Effector memory CD4-positive, alpha-beta T cell (primary cell): Measurements from ENCODE around the gene LCE7A.

Source experiments
- DNase-seq, 3 donors: peaks; one replicate each; pipeline ENCODE4 v3.0.0-alpha.2; 2020
- H3K27ac ChIP-seq: 2 replicates; pipeline ENCODE4 v1.7.0; 2013; ENCODE audit warnings: mild to moderate bottlenecking, low read length, moderate library complexity; ENCODE audit not compliant: insufficient read depth, poor library complexity, severe bottlenecking
- H3K27me3 ChIP-seq: replicated peaks from 2 replicates; pipeline ENCODE4 v1.7.0; 2013; ENCODE audit warnings: mild to moderate bottlenecking, low read length; ENCODE audit not compliant: insufficient read depth, control insufficient read depth, poor library complexity, severe bottlenecking
- H3K36me3 ChIP-seq: 2 replicates; pipeline ENCODE4 v1.7.0; 2013; ENCODE audit warnings: mild to moderate bottlenecking, low read length, moderate library complexity; ENCODE audit not compliant: control insufficient read depth, insufficient read depth
- H3K4me1 ChIP-seq: 2 replicates; pipeline ENCODE4 v1.7.0; 2013; ENCODE audit warnings: low read length, mild to moderate bottlenecking; ENCODE audit not compliant: control insufficient read depth, insufficient read depth, poor library complexity, severe bottlenecking
- H3K4me3 ChIP-seq: 2 replicates; pipeline ENCODE4 v1.7.0; 2013; ENCODE audit warnings: low read length, low read depth, mild to moderate bottlenecking; ENCODE audit not compliant: insufficient read depth, poor library complexity, severe bottlenecking
- H3K9me3 ChIP-seq: 2 replicates; pipeline ENCODE4 v1.7.0; 2013; ENCODE audit warnings: mild to moderate bottlenecking, low read length, moderate library complexity; ENCODE audit not compliant: control insufficient read depth
- total RNA-seq, 3 donors: gene quantifications; one replicate each; lab custom pipeline; 2026; lab: John Stamatoyannopoulos, UW

Gene LCE7A
- 0 reads per million in 3 donors for total RNA-seq

DNA sequence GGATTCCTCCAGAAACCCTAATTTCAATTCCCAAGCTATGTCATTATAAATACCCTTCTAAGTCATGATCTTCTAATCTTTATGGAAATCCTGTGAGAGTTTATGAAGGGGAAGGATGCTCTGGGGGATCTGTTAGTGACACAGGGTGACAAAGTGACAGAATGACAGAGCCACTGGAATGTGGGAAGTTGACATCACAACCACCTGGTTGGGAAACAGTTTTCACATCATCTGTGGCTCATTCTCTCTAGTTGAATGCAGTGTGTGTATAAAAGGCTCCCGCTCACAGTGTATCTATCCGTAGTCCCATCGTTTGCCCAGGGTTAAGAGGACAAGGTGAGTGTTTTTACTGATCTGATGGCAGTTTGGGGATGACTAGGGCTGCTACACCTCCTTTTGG lies at the start of gene LCE7A:
TSS of gene LCE7A (plus strand) at position 301 of the 400 bp plus-strand sequence. CDS start 702 bp downstream, outside the sequence.
- Histone ChIP-seq H3K36me3 (no peaks in the 10 kb centered on the region), H3K27me3 (peaks cover 4% of the 10 kb centered on the region), H3K9me3 (no peaks in the 10 kb centered on the region), H3K27ac (no peak within 1 kb of the TSS), H3K4me1 (no peaks in the 10 kb centered on the region), H3K4me3 (no peak within 1 kb of the TSS)
- DNase-seq, result no peak

- Histone ChIP-seq H3K27ac (no peak overlapping the region), H3K4me3 (no peak overlapping the region), H3K9me3 (no peaks in the 10 kb centered on the region), H3K27me3 (no peaks in the 10 kb centered on the region), H3K36me3 (no peaks in the 10 kb centered on the region), H3K4me1 (no peaks in the 10 kb centered on the region)
- no peak for DNase-seq
These were observed 48.7 kb upstream of the LCE7A start for GRCh38 chr1:152811050-152811449.

- DNase-seq, result no peak
- no peak within 1 kb of the TSS for H3K27ac ChIP-seq
- H3K36me3 ChIP-seq, result no peaks in the 10 kb centered on the region
- H3K4me3 ChIP-seq, result no peak within 1 kb of the TSS
- H3K9me3 ChIP-seq, result no peaks in the 10 kb centered on the region
- H3K4me1 ChIP-seq, result no peaks in the 10 kb centered on the region
- no peaks in the 10 kb centered on the region for H3K27me3 ChIP-seq
These were observed 48.1 kb upstream of the LCE7A start, which contains the start of gene LCE1B for GRCh38 chr1:152811671-152812070. TSS of gene LCE1B (plus strand) at chr1:152811971. CDS start at chr1:152812447, 476 bp downstream.

GRCh38 chr1:152817309-152817708 lies 42.5 kb upstream of the LCE7A start:
- H3K4me3 ChIP-seq, result no peak overlapping the region
- no peak for DNase-seq
- no peaks in the 10 kb centered on the region for H3K27me3 ChIP-seq

GRCh38 chr1:152823294-152823693 lies 36.5 kb upstream of the LCE7A start:
- H3K4me1 ChIP-seq, result no peaks in the 10 kb centered on the region
- H3K9me3 ChIP-seq, result no peaks in the 10 kb centered on the region

More at GRCh38 chr1:152817309-152817708, 42.5 kb upstream of the LCE7A start:
- Histone ChIP-seq H3K4me1 (no peaks in the 10 kb centered on the region), H3K36me3 (no peaks in the 10 kb centered on the region), H3K9me3 (no peaks in the 10 kb centered on the region), H3K27ac (no peak overlapping the region)

GRCh38 chr1:152824964-152825363 lies 34.8 kb upstream of the LCE7A start:
- Histone ChIP-seq H3K4me3 (no peak overlapping the region), H3K27me3 (no peaks in the 10 kb centered on the region), H3K9me3 (no peaks in the 10 kb centered on the region), H3K27ac (no peak overlapping the region), H3K36me3 (no peaks in the 10 kb centered on the region), H3K4me1 (no peaks in the 10 kb centered on the region)
- DNase-seq, result no peak

More at GRCh38 chr1:152823294-152823693, 36.5 kb upstream of the LCE7A start:
- Histone ChIP-seq H3K4me3 (no peak overlapping the region), H3K27me3 (no peaks in the 10 kb centered on the region), H3K36me3 (no peaks in the 10 kb centered on the region), H3K27ac (no peak overlapping the region)
- DNase-seq, result no peak

DNA sequence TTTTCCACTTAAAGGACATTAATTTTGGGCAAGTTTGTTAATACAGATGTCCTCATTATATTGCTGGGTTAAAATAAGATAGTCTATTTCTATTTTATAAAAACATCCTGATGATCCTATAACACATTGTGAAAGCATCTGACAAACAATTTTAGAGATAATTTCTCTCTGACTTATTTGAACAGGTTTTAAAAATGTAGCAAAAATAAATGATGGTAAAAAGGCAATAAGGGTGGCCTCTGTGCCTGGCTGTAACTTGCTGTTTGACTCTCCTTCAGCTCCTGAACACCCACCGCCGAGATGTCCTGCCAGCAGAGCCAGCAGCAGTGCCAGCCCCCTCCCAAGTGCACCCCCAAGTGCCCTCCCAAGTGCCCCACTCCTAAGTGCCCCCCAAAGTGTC lies 32.6 kb upstream of the LCE7A start, which contains the start of gene LCE1A:
TSS of gene LCE1A (plus strand) at position 301 of the 400 bp plus-strand sequence. CDS start at position 301, 0 bp downstream.
- DNase-seq, result no peak

GRCh38 chr1:152836870-152837269 lies 22.9 kb upstream of the LCE7A start:
- no peak overlapping the region for H3K27ac ChIP-seq
- H3K36me3 ChIP-seq, result no peaks in the 10 kb centered on the region
- H3K9me3 ChIP-seq, result no peaks in the 10 kb centered on the region
- no peak overlapping the region for H3K4me3 ChIP-seq
- no peaks in the 10 kb centered on the region for H3K4me1 ChIP-seq
- no peak for DNase-seq
- no peaks in the 10 kb centered on the region for H3K27me3 ChIP-seq

More for the DNA sequence above, 32.6 kb upstream of the LCE7A start, which contains the start of gene LCE1A:
- Histone ChIP-seq H3K36me3 (no peaks in the 10 kb centered on the region), H3K27me3 (peaks cover 3% of the 10 kb centered on the region), H3K27ac (no peak within 1 kb of the TSS), H3K9me3 (no peaks in the 10 kb centered on the region), H3K4me1 (no peaks in the 10 kb centered on the region), H3K4me3 (no peak within 1 kb of the TSS)

- Histone ChIP-seq H3K4me1 (no peaks in the 10 kb centered on the region), H3K4me3 (no peak within 1 kb of the TSS), H3K36me3 (no peaks in the 10 kb centered on the region), H3K27me3 (no peaks in the 10 kb centered on the region), H3K27ac (no peak within 1 kb of the TSS), H3K9me3 (no peaks in the 10 kb centered on the region)
- no peak for DNase-seq
These were observed 17.2 kb upstream of the LCE7A start, which contains the start of gene LCE6A for GRCh38 chr1:152842556-152842955. TSS of gene LCE6A (plus strand) at chr1:152842856. CDS start at chr1:152843521, 665 bp downstream.

GRCh38 chr1:152855661-152856060 lies 4.1 kb upstream of the LCE7A start:
- Histone ChIP-seq H3K9me3 (no peaks in the 10 kb centered on the region), H3K27ac (no peak overlapping the region), H3K36me3 (no peaks in the 10 kb centered on the region), H3K4me1 (no peaks in the 10 kb centered on the region), H3K27me3 (no peaks in the 10 kb centered on the region), H3K4me3 (no peak overlapping the region)
- no peak for DNase-seq
